ENCODE data around the gene FKBP6.

Gene FKBP6

GRCh38 chr7:73343671-73344380, 15.9 kb downstream of the FKBP6 start:
- no peak overlapping the region for H2BK12ac ChIP-seq (ENCODE audit: low read length)
- WGBS (ENCODE audit: extremely low coverage, insufficient coverage, insufficient read length): no CpG with 5 or more reads among the region's 7 CpGs
- H3K9me3 ChIP-seq (ENCODE audit: insufficient read depth, low read depth, low read length): no peaks in the 10 kb centered on the region
- no peak overlapping the region for H3K4ac ChIP-seq (ENCODE audit: low read depth, low read length)
- no peak overlapping the region for H4K91ac ChIP-seq (ENCODE audit: low read depth, low read length)
- no peak overlapping the region for H3K23ac ChIP-seq (ENCODE audit: low read length)
- no peak overlapping the region for H4K8ac ChIP-seq (ENCODE audit: low read depth, low read length)
- no peak overlapping the region for H3K9ac ChIP-seq (ENCODE audit: low read length)
- no peak overlapping the region for H3K4me3 ChIP-seq (ENCODE audit: low read depth, low read length)
- peaks cover 4 to 5% of the 10 kb centered on the region in 2 experiments for H3K4me1 ChIP-seq (ENCODE audit: control insufficient read depth in 1 of 2, insufficient read depth in 2 of 2, low read length in 2 of 2)
- H3K79me1 ChIP-seq (ENCODE audit: low read length): no peaks in the 10 kb centered on the region
- H3K36me3 ChIP-seq (ENCODE audit: control insufficient read depth in 1 of 2, insufficient read depth in 2 of 2, low read length in 2 of 2): no peaks in the 10 kb centered on the region
- no peak overlapping the region for H3K18ac ChIP-seq (ENCODE audit: low read length)
- DNase-seq: no peak
- no peak overlapping the region for H3K4me2 ChIP-seq (ENCODE audit: low read length)
- no peaks in the 10 kb centered on the region for H3K27me3 ChIP-seq (ENCODE audit: insufficient read depth, low read length)
- H2BK120ac ChIP-seq (ENCODE audit: insufficient read depth, low read length, poor library complexity): no peak overlapping the region
- H2BK5ac ChIP-seq (ENCODE audit: low read depth, low read length, poor library complexity): no peak overlapping the region
- H4K12ac ChIP-seq (ENCODE audit: low read depth, low read length): no peak overlapping the region
- H2AK5ac ChIP-seq (ENCODE audit: low read length): no peak overlapping the region
- H3K79me2 ChIP-seq (ENCODE audit: control insufficient read depth, insufficient read depth, low read length, poor library complexity): no peaks in the 10 kb centered on the region
- no peak overlapping the region for H3K27ac ChIP-seq (ENCODE audit: low read depth, low read length)
- no peak overlapping the region for H3K14ac ChIP-seq (ENCODE audit: low read length)
- H2AFZ ChIP-seq (ENCODE audit: insufficient read depth, low read length, poor library complexity): no peak overlapping the region

GRCh38 chr7:73345538-73345937, 17.6 kb downstream of the FKBP6 start:
- no CpG with 5 or more reads among the region's 4 CpGs for WGBS (ENCODE audit: extremely low coverage, insufficient coverage, insufficient read length)
- no peaks in the 10 kb centered on the region for H3K79me1 ChIP-seq (ENCODE audit: low read length)
- H3K18ac ChIP-seq (ENCODE audit: low read length): no peak overlapping the region
- H3K27ac ChIP-seq (ENCODE audit: low read depth, low read length): no peak overlapping the region
- H2BK5ac ChIP-seq (ENCODE audit: low read depth, low read length, poor library complexity): no peak overlapping the region
- H2BK12ac ChIP-seq (ENCODE audit: low read length): no peak overlapping the region
- no peak overlapping the region for H3K4me2 ChIP-seq (ENCODE audit: low read length)
- H3K14ac ChIP-seq (ENCODE audit: low read length): no peak overlapping the region
- H3K23ac ChIP-seq (ENCODE audit: low read length): no peak overlapping the region
- H3K4me1 ChIP-seq (ENCODE audit: control insufficient read depth in 1 of 2, insufficient read depth in 2 of 2, low read length in 2 of 2): peaks cover 4 to 5% of the 10 kb centered on the region in 2 experiments
- no peak overlapping the region for H3K4me3 ChIP-seq (ENCODE audit: low read depth, low read length)
- H3K36me3 ChIP-seq (ENCODE audit: control insufficient read depth in 1 of 2, insufficient read depth in 2 of 2, low read length in 2 of 2): no peaks in the 10 kb centered on the region
- H3K27me3 ChIP-seq (ENCODE audit: insufficient read depth, low read length): no peaks in the 10 kb centered on the region
- no peak overlapping the region for H2AFZ ChIP-seq (ENCODE audit: insufficient read depth, low read length, poor library complexity)
- H4K91ac ChIP-seq (ENCODE audit: low read depth, low read length): no peak overlapping the region
- no peak for DNase-seq
- no peaks in the 10 kb centered on the region for H3K79me2 ChIP-seq (ENCODE audit: control insufficient read depth, insufficient read depth, low read length, poor library complexity)
- no peaks in the 10 kb centered on the region for H3K9me3 ChIP-seq (ENCODE audit: insufficient read depth, low read depth, low read length)
- no peak overlapping the region for H2BK120ac ChIP-seq (ENCODE audit: insufficient read depth, low read length, poor library complexity)
- H4K8ac ChIP-seq (ENCODE audit: low read depth, low read length): no peak overlapping the region
- no peak overlapping the region for H4K12ac ChIP-seq (ENCODE audit: low read depth, low read length)
- H2AK5ac ChIP-seq (ENCODE audit: low read length): no peak overlapping the region
- H3K9ac ChIP-seq (ENCODE audit: low read length): no peak overlapping the region
- no peak overlapping the region for H3K4ac ChIP-seq (ENCODE audit: low read depth, low read length)

DNA sequence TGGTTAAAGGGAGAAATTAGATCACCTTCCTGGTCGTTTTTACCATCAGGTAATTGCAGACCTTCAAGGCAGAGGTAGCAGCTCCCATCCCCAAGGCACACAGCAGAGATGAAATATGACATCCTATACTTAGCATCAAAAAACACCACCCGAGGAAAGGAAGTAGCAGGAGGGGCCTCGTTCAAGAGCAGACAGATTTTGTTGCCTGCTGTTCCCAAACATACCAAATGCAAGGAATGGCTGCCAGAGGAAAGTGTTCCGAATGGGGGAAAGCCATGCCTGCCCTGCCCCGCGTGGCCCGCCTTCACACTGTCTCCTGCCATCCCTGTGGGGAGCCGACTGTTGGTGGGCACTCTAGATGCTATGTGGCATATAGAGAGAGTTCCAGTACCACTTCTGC, 18.0 kb downstream of the FKBP6 start:
- H3K36me3 ChIP-seq (ENCODE audit: control insufficient read depth in 1 of 2, insufficient read depth in 2 of 2, low read length in 2 of 2): no peaks in the 10 kb centered on the region
- WGBS (ENCODE audit: extremely low coverage, insufficient coverage, insufficient read length): no CpG with 5 or more reads among the region's 8 CpGs
- no peak overlapping the region for H3K4me2 ChIP-seq (ENCODE audit: low read length)
- H3K4me1 ChIP-seq (ENCODE audit: control insufficient read depth in 1 of 2, insufficient read depth in 2 of 2, low read length in 2 of 2): peaks cover 4 to 5% of the 10 kb centered on the region in 2 experiments
- H2BK12ac ChIP-seq (ENCODE audit: low read length): no peak overlapping the region
- no peaks in the 10 kb centered on the region for H3K27me3 ChIP-seq (ENCODE audit: insufficient read depth, low read length)
- no peak overlapping the region for H2AFZ ChIP-seq (ENCODE audit: insufficient read depth, low read length, poor library complexity)
- H2AK5ac ChIP-seq (ENCODE audit: low read length): no peak overlapping the region
- H3K9ac ChIP-seq (ENCODE audit: low read length): no peak overlapping the region
- no peak overlapping the region for H4K12ac ChIP-seq (ENCODE audit: low read depth, low read length)
- no peak overlapping the region for H3K23ac ChIP-seq (ENCODE audit: low read length)
- no peaks in the 10 kb centered on the region for H3K9me3 ChIP-seq (ENCODE audit: insufficient read depth, low read depth, low read length)
- H3K27ac ChIP-seq (ENCODE audit: low read depth, low read length): no peak overlapping the region
- no peaks in the 10 kb centered on the region for H3K79me2 ChIP-seq (ENCODE audit: control insufficient read depth, insufficient read depth, low read length, poor library complexity)
- H4K91ac ChIP-seq (ENCODE audit: low read depth, low read length): no peak overlapping the region
- H3K18ac ChIP-seq (ENCODE audit: low read length): no peak overlapping the region
- H2BK5ac ChIP-seq (ENCODE audit: low read depth, low read length, poor library complexity): no peak overlapping the region
- no peak overlapping the region for H3K4ac ChIP-seq (ENCODE audit: low read depth, low read length)
- H2BK120ac ChIP-seq (ENCODE audit: insufficient read depth, low read length, poor library complexity): no peak overlapping the region
- no peak overlapping the region for H3K4me3 ChIP-seq (ENCODE audit: low read depth, low read length)
- DNase-seq: no peak
- H3K79me1 ChIP-seq (ENCODE audit: low read length): no peaks in the 10 kb centered on the region
- H4K8ac ChIP-seq (ENCODE audit: low read depth, low read length): no peak overlapping the region
- H3K14ac ChIP-seq (ENCODE audit: low read length): no peak overlapping the region

DNA sequence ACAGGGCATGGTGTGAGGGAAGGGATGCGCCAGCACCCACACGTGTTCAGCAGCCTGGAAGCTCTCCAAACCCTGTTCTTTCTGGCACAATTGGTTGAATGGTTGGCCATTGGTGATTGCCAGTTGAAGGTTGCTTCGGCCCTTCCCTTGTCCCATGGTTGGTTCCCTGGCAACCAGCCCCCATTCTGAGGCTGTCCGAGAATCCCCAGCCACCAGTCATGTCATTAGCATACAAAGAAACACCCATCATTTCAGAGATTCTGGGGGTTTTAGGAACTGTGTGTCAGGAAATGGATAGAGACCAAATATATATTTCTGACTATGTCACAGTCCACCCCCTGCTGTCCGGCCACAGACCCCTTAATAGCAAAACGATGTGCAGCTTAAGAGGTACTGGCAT, 21.8 kb downstream of the FKBP6 start:
- no peak overlapping the region for H3K18ac ChIP-seq (ENCODE audit: low read length)

More for the DNA sequence above, 21.8 kb downstream of the FKBP6 start:
- no peak for DNase-seq
- no peak overlapping the region for H3K9ac ChIP-seq (ENCODE audit: low read length)
- no peak overlapping the region for H3K4me3 ChIP-seq (ENCODE audit: low read depth, low read length)
- H3K4me2 ChIP-seq (ENCODE audit: low read length): no peak overlapping the region
- H3K23ac ChIP-seq (ENCODE audit: low read length): no peak overlapping the region
- H3K79me2 ChIP-seq (ENCODE audit: control insufficient read depth, insufficient read depth, low read length, poor library complexity): no peaks in the 10 kb centered on the region
- H2AFZ ChIP-seq (ENCODE audit: insufficient read depth, low read length, poor library complexity): no peak overlapping the region
- WGBS (ENCODE audit: extremely low coverage, insufficient coverage, insufficient read length): no CpG with 5 or more reads among the region's 6 CpGs
- no peaks in the 10 kb centered on the region for H3K79me1 ChIP-seq (ENCODE audit: low read length)
- no peak overlapping the region for H2BK5ac ChIP-seq (ENCODE audit: low read depth, low read length, poor library complexity)
- no peak overlapping the region for H3K14ac ChIP-seq (ENCODE audit: low read length)
- no peaks in the 10 kb centered on the region for H3K36me3 ChIP-seq (ENCODE audit: control insufficient read depth in 1 of 2, insufficient read depth in 2 of 2, low read length in 2 of 2)
- H4K91ac ChIP-seq (ENCODE audit: low read depth, low read length): no peak overlapping the region
- H3K9me3 ChIP-seq (ENCODE audit: insufficient read depth, low read depth, low read length): peaks cover 2% of the 10 kb centered on the region
- no peaks in the 10 kb centered on the region for H3K27me3 ChIP-seq (ENCODE audit: insufficient read depth, low read length)
- no peak overlapping the region for H2BK12ac ChIP-seq (ENCODE audit: low read length)
- H4K8ac ChIP-seq (ENCODE audit: low read depth, low read length): no peak overlapping the region
- no peaks in the 10 kb centered on the region for H3K4me1 ChIP-seq (ENCODE audit: control insufficient read depth in 1 of 2, insufficient read depth in 2 of 2, low read length in 2 of 2)
- no peak overlapping the region for H2BK120ac ChIP-seq (ENCODE audit: insufficient read depth, low read length, poor library complexity)
- H3K4ac ChIP-seq (ENCODE audit: low read depth, low read length): no peak overlapping the region
- no peak overlapping the region for H4K12ac ChIP-seq (ENCODE audit: low read depth, low read length)
- H2AK5ac ChIP-seq (ENCODE audit: low read length): no peak overlapping the region
- no peak overlapping the region for H3K27ac ChIP-seq (ENCODE audit: low read depth, low read length)

Data from trophoblast cell (in vitro differentiated cells and primary cell).